Endothelial cell of umbilical vein (primary cell): ENCODE data around the gene STAT1.

ENCODE experiments used
- CTCF ChIP-seq, 2 donors: IDR thresholded peaks; 1 replicate in 1 of 2; 2 replicates in 1 of 2; pipeline ENCODE4 v1.5.1; 2011; ENCODE audit warnings: low read length in 2 of 2, mild to moderate bottlenecking in 2 of 2, moderate library complexity in 2 of 2, control low read depth in 1 of 2, inconsistent platforms in 1 of 2, low read depth in 1 of 2; ENCODE audit not compliant: insufficient read depth in 1 of 2; ENCODE audit errors: extremely low read depth in 1 of 2
- EZH2 ChIP-seq: IDR thresholded peaks from 2 replicates; pipeline ENCODE4 v1.6.1; 2012; ENCODE audit warnings: borderline replicate concordance, low read depth, mild to moderate bottlenecking, moderate library complexity, low read length, inconsistent platforms; ENCODE audit not compliant: severe bottlenecking
- FOS ChIP-seq: IDR thresholded peaks from 2 replicates; pipeline ENCODE4 v1.6.1; 2011; ENCODE audit warnings: mild to moderate bottlenecking, low read length, moderate library complexity, borderline replicate concordance; ENCODE audit not compliant: insufficient read depth
- JUN ChIP-seq: IDR thresholded peaks from 2 replicates; pipeline ENCODE4 v1.6.1; 2011; ENCODE audit warnings: borderline replicate concordance, low read depth; ENCODE audit not compliant: insufficient read length, insufficient read depth
- MAX ChIP-seq: IDR thresholded peaks from 2 replicates; pipeline ENCODE4 v1.6.1; 2011; ENCODE audit not compliant: insufficient read depth, insufficient read length
- POLR2A ChIP-seq: IDR thresholded peaks from 2 replicates; pipeline ENCODE4 v1.6.1; 2012; ENCODE audit warnings: low read depth, mild to moderate bottlenecking, control low read depth, low read length
- POLR2AphosphoS5 ChIP-seq: IDR thresholded peaks from 2 replicates; pipeline ENCODE4 v1.6.1; 2012; ENCODE audit warnings: low read depth, mild to moderate bottlenecking, control low read depth, low read length, moderate library complexity; ENCODE audit not compliant: insufficient read depth

- TF ChIP-seq CTCF (IDR thresholded peaks at IDR 0.05; ENCODE audit: extremely low read depth in 1 of 2, insufficient read depth in 1 of 2, low read depth in 1 of 2, low read length in 2 of 2): no peak
- TF ChIP-seq POLR2A: no peak
- TF ChIP-seq FOS: no peak
- no peak for TF ChIP-seq POLR2AphosphoS5
- TF ChIP-seq EZH2: no peak
- no peak for TF ChIP-seq JUN
- TF ChIP-seq MAX: no peak
Measured at GRCh38 chr2:190942697-190943096, 71.3 kb downstream of the STAT1 start.
